H1 (cell line): Measurements from ENCODE around the gene SLC30A2. TPM values are rescaled to one million over a fixed set of nuclear protein-coding genes. Genes with fewer than 3 reads are reported as not detected.

Experiments used
- CTCF ChIA-PET: fragments of 300-600 bp; sonication (Branson Sonifier 250); formaldehyde crosslinking; loops from one replicate; lab custom pipeline; 2021; ENCODE audit not compliant: partially characterized antibody; lab: Charles Lee
- POLR2A ChIA-PET: fragments of 300-600 bp; sonication (Branson Sonifier 250); formaldehyde crosslinking; loops from one replicate; lab custom pipeline; 2021; ENCODE audit warnings: inconsistent platforms; ENCODE audit not compliant: partially characterized antibody; lab: Charles Lee
- DNase-seq, 2 experiments: peaks; one replicate each; pipeline versions ENCODE4 v3.0.0 to v3.0.0-alpha.2; 2010 to 2022; ENCODE audit warnings: low spot score in 2 of 2, low read depth in 1 of 2, mixed read lengths in 1 of 2
- FAIRE-seq: peaks from 2 replicates; lab custom pipeline; 2011; peaks lifted over from hg19 to GRCh38; lab: Jason Lieb, UNC
- H2AFZ ChIP-seq: 2 replicates; pipeline ENCODE4 v1.8.1; 2012; ENCODE audit warnings: low read length, inconsistent platforms
- H2AK5ac ChIP-seq: 2 replicates; pipeline ENCODE4 v1.6.1; 2013; ENCODE audit warnings: low read depth, low read length
- H2BK120ac ChIP-seq: replicated peaks from 2 replicates; pipeline ENCODE3; 2013; ENCODE audit warnings: low read depth, low read length, inconsistent platforms
- H2BK12ac ChIP-seq: 2 replicates; pipeline ENCODE4 v1.6.1; 2013; ENCODE audit warnings: low read depth, low read length
- H2BK15ac ChIP-seq: 2 replicates; pipeline ENCODE4 v1.6.1; 2013; ENCODE audit warnings: low read length
- H2BK20ac ChIP-seq: 2 replicates; pipeline ENCODE4 v1.6.1; 2013; ENCODE audit warnings: low read length
- H2BK5ac ChIP-seq: 2 replicates; pipeline ENCODE4 v1.6.1; 2013; ENCODE audit warnings: low read depth, low read length
- H3K14ac ChIP-seq: 2 replicates; pipeline ENCODE4 v1.6.1; 2013; ENCODE audit warnings: inconsistent platforms; ENCODE audit not compliant: insufficient read length
- H3K18ac ChIP-seq: 2 replicates; pipeline ENCODE4 v1.6.1; 2013; ENCODE audit warnings: low read length; ENCODE audit errors: extremely low read depth
- H3K23ac ChIP-seq: 2 replicates; pipeline ENCODE4 v1.6.1; 2013; ENCODE audit warnings: inconsistent platforms; ENCODE audit not compliant: insufficient read length
- H3K23me2 ChIP-seq: 2 replicates; pipeline ENCODE4 v1.6.1; 2013; ENCODE audit warnings: low read depth, low read length
- H3K27ac ChIP-seq: 2 replicates; pipeline ENCODE4 v1.6.1; 2011; ENCODE audit warnings: low read depth, low read length, inconsistent platforms
- H3K27me3 ChIP-seq, 4 experiments: replicated peaks in 1 of 4; 1 replicate in 1 of 4; 2 replicates in 3 of 4; pipeline versions ENCODE4 v1.6.1 to v1.8.1; 2011 to 2013; ENCODE audit warnings: low read length in 3 of 4, mild to moderate bottlenecking in 3 of 4, inconsistent platforms in 2 of 4, mixed read lengths in 2 of 4, moderate library complexity in 1 of 4; ENCODE audit not compliant: control insufficient read depth in 3 of 4, insufficient read depth in 3 of 4; ENCODE audit errors: extremely low read depth in 1 of 4
- H3K36me3 ChIP-seq, 4 experiments: 2 replicates each; pipeline versions ENCODE4 v1.6.1 to v1.8.1; 2011 to 2013; ENCODE audit warnings: mild to moderate bottlenecking in 4 of 4, low read length in 3 of 4, moderate library complexity in 2 of 4, control low read depth in 1 of 4, inconsistent platforms in 1 of 4; ENCODE audit not compliant: insufficient read depth in 4 of 4, control insufficient read depth in 2 of 4
- H3K4ac ChIP-seq: replicated peaks from 2 replicates; pipeline ENCODE3; 2013; ENCODE audit warnings: low read length, low read depth, mixed read lengths, inconsistent platforms; ENCODE audit not compliant: insufficient read length
- H3K4me1 ChIP-seq, 4 experiments: replicated peaks in 1 of 4; 1 replicate in 1 of 4; 2 replicates in 3 of 4; pipeline versions ENCODE4 v1.6.1 to v1.8.1; 2011 to 2013; ENCODE audit warnings: low read length in 3 of 4, inconsistent platforms in 2 of 4, mixed read lengths in 1 of 4; ENCODE audit not compliant: insufficient read depth in 4 of 4, control insufficient read depth in 3 of 4
- H3K4me2 ChIP-seq, 2 experiments: 2 replicates each; pipeline versions ENCODE4 v1.6.1 to v1.8.1; 2011 to 2013; ENCODE audit warnings: low read depth in 2 of 2, low read length in 2 of 2, control low read depth in 1 of 2, inconsistent platforms in 1 of 2, mild to moderate bottlenecking in 1 of 2; ENCODE audit not compliant: insufficient read depth in 1 of 2
- H3K4me3 ChIP-seq, 4 experiments: fragments of 200-600, 300-600 bp in 1 of 4; sonication (generic), shearing (Covaris generic), sonication (Bioruptor Twin) in 1 of 4; 2 replicates each; pipeline versions ENCODE4 v1.5.1 to v1.8.1; 2011 to 2016; ENCODE audit warnings: low read length in 4 of 4, low read depth in 3 of 4, control low read depth in 2 of 4, inconsistent platforms in 2 of 4, mild to moderate bottlenecking in 2 of 4, mixed read lengths in 1 of 4, moderate library complexity in 1 of 4; ENCODE audit not compliant: insufficient read depth in 2 of 4; ENCODE audit errors: extremely low read depth in 1 of 4
- H3K56ac ChIP-seq: replicated peaks from 2 replicates; pipeline ENCODE3; 2013; ENCODE audit warnings: low read depth, mild to moderate bottlenecking, mixed read lengths, low read length, inconsistent platforms; ENCODE audit not compliant: insufficient read length
- H3K79me1 ChIP-seq: 2 replicates; pipeline ENCODE4 v1.6.1; 2013; ENCODE audit warnings: low read depth, low read length, control low read depth
- H3K79me2 ChIP-seq, 2 experiments: 2 replicates each; pipeline versions ENCODE4 v1.6.1 to v1.8.1; 2012 to 2013; ENCODE audit warnings: low read length in 2 of 2, mild to moderate bottlenecking in 2 of 2, inconsistent platforms in 1 of 2; ENCODE audit not compliant: insufficient read depth in 2 of 2, control insufficient read depth in 1 of 2
- H3K9ac ChIP-seq, 4 experiments: replicated peaks in 1 of 4; 1 replicate in 1 of 4; 2 replicates in 3 of 4; pipeline versions ENCODE4 v1.6.1 to v1.8.1; 2011 to 2013; ENCODE audit warnings: low read depth in 3 of 4, low read length in 3 of 4, control low read depth in 2 of 4, mild to moderate bottlenecking in 2 of 4, moderate library complexity in 2 of 4, inconsistent platforms in 1 of 4; ENCODE audit errors: extremely low read depth in 1 of 4
- H3K9me3 ChIP-seq, 2 experiments: 2 replicates each; pipeline versions ENCODE4 v1.6.1 to v1.8.1; 2012 to 2013; ENCODE audit warnings: mild to moderate bottlenecking in 2 of 2, moderate library complexity in 2 of 2, control low read depth in 1 of 2, inconsistent platforms in 1 of 2, low read depth in 1 of 2, low read length in 1 of 2, mixed read lengths in 1 of 2; ENCODE audit not compliant: insufficient read depth in 2 of 2
- H4K20me1 ChIP-seq, 2 experiments: replicated peaks in 1 of 2; 2 replicates each; pipeline versions ENCODE3 to v1.8.1; 2011 to 2013; ENCODE audit warnings: inconsistent platforms in 2 of 2, low read length in 2 of 2, mild to moderate bottlenecking in 1 of 2; ENCODE audit not compliant: insufficient read depth in 2 of 2, control insufficient read depth in 1 of 2
- H4K5ac ChIP-seq: 2 replicates; pipeline ENCODE4 v1.6.1; 2013; ENCODE audit warnings: low read length, low read depth, mixed read lengths, inconsistent platforms; ENCODE audit not compliant: insufficient read length
- H4K8ac ChIP-seq: 2 replicates; pipeline ENCODE4 v1.8.0; 2013; ENCODE audit warnings: mild to moderate bottlenecking, moderate library complexity, low read length, inconsistent platforms; ENCODE audit not compliant: insufficient read depth; ENCODE audit errors: extremely low read depth
- H4K91ac ChIP-seq: replicated peaks from 2 replicates; pipeline ENCODE3; 2013; ENCODE audit warnings: low read length, mixed read lengths, inconsistent platforms; ENCODE audit not compliant: insufficient read length
- PHF8 ChIP-seq: fragments of 200-600 bp; sonication (generic); conservative IDR thresholded peaks from 2 replicates; pipeline ENCODE4 v1.7.1; 2012; ENCODE audit warnings: low read depth, mild to moderate bottlenecking, inconsistent platforms, low read length, moderate library complexity
- SIX5 ChIP-seq: IDR thresholded peaks from 2 replicates; pipeline ENCODE4 v1.6.1; 2011; ENCODE audit warnings: mild to moderate bottlenecking, low read depth, low read length
- YY1 ChIP-seq: IDR thresholded peaks from 2 replicates; pipeline ENCODE4 v1.6.1; 2011; ENCODE audit warnings: low read depth, mild to moderate bottlenecking, low read length
- WGBS, 2 experiments: shearing (Covaris generic) in 1 of 2; methylation state at CpG; one replicate each; pipeline versions ENCODE4 v1.1.6 to v1.1.7; 2013 to 2015; ENCODE audit warnings: low lambda C conversion rate in 2 of 2, mixed read lengths in 2 of 2, inconsistent platforms in 1 of 2, low coverage in 1 of 2, missing lambda C conversion rate in 1 of 2; ENCODE audit not compliant: insufficient replicate concordance in 2 of 2, insufficient coverage in 1 of 2, insufficient read length in 1 of 2; ENCODE audit errors: extremely low coverage in 1 of 2, missing lambda C conversion rate in 1 of 2; 5-methylcytosine and 5-hydroxymethylcytosine counted together
- polyA plus RNA-seq, 7 experiments: library from polyadenylated mRNA; depleted of rRNA in 3 of 7; stranded (reverse) in 5 of 7; unstranded in 2 of 7; fragments of >200 nt in 5 of 7; fragments of 200-250 nt in 2 of 7; gene quantifications; 1 replicate in 5 of 7; 2 replicates in 1 of 7; 4 replicates in 1 of 7; pipeline versions ENCODE4 v1.2.1 to v1.2.3, GENCODE V29; 2011 to 2013; ENCODE audit warnings: missing spikeins in 2 of 7, mixed read lengths in 2 of 7
- total RNA-seq: library from RNA; stranded (reverse); fragmentation: NEBNext Ultra II Directional; extraction: Animal tissue kit (Norgen Biotek cat#: 25700); gene quantifications from 2 replicates; pipeline ENCODE4 v1.2.1, GENCODE V29; 2021

SLC30A2 gene
- total and polyA plus RNA-seq, 2 of the 8 experiments (the other 6 are each of a cell fraction or from before 2014, with no cell fraction given) = 0.19 to 0.76 TPM

DNA sequence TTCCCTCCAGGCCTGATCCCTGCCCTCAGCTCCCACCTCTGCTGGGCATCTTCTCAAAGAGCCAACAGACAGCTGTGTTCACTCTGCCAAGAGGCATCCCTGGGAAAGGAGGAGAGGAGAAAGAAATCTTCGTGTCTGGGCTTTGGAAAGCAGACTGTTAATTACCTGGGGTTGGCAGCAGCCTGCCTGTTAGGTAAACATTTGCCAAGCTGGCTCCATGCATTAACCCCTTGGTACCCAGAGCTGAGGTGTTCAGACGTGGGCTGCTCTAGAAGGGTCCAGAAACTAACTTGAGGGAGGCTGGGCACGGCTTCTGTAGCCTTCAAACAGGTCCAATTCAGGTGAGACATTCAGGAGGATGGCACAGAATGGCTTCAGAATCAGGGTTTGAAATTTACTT lies 33.1 kb downstream of the SLC30A2 start:
- Histone ChIP-seq H2BK15ac (no peak overlapping the region), H3K27me3 (no peaks in the 10 kb centered on the region), H4K91ac (no peak overlapping the region), H3K79me2 (no peaks in the 10 kb centered on the region), H3K4ac (no peak overlapping the region), H2BK120ac (no peak overlapping the region), H3K23me2 (no peaks in the 10 kb centered on the region), H3K4me2 (no peak overlapping the region), H3K14ac (no peak overlapping the region), H2BK5ac (no peak overlapping the region), H3K23ac (no peak overlapping the region), H2AFZ (no peak overlapping the region), H3K9me3 (no peaks in the 10 kb centered on the region), H4K20me1 (no peaks in the 10 kb centered on the region), H2AK5ac (no peak overlapping the region), H3K18ac (no peak overlapping the region), H2BK20ac (no peak overlapping the region), H3K4me1 (peaks cover 0 to 8% (median 4%) of the 10 kb centered on the region in 4 experiments; a peak in 6 of 7 replicates), H3K9ac (no peak overlapping the region), H2BK12ac (no peak overlapping the region), H3K4me3 (no peak overlapping the region)
- CTCF ChIA-PET = interaction anchor here (0.5 to 1.9 kb wide), 7 partner anchors 8 to 197 kb away, joined by 3 to 5 read pairs (median 3); partner anchors contain the start of gene EXTL1
- DNase-seq (no peak), FAIRE-seq (no peak)
- TF ChIP-seq YY1 (no peak), SIX5 (no peak), PHF8 (no peak)
- TF ChIP-seq, all 59 proteins: peak for 0
- Histone ChIP-seq H4K8ac (peak overlapping the region; percentile 31; the same call in 1 of the 2 replicates), H3K27ac (no peak overlapping the region), H4K5ac (no peak overlapping the region), H3K56ac (no peak overlapping the region), H3K36me3 (no peaks in the 10 kb centered on the region), H3K79me1 (no peaks in the 10 kb centered on the region)
- POLR2A ChIA-PET = interaction anchor here (1.1 to 1.4 kb wide), 2 partner anchors 9 to 99 kb away, joined by 3 to 5 read pairs; partner anchors contain the start of genes EXTL1 and PDIK1L
- 50% methylated on average over 3 of the region's 3 CpGs; no CpG with 5 or more reads in 1 of the 2 experiments for WGBS, 2 experiments
